Suprapubic skin (tissue), 3 donors: Measurements from ENCODE around the gene OR52E2.

Experiments
- POLR2A ChIP-seq, 2 donors: fragments of 450-650 bp; IDR thresholded peaks; one replicate each; pipeline ENCODE4 v1.6.1; 2017; ENCODE audit warnings: antibody characterized with exemption in 2 of 2, mild to moderate bottlenecking in 2 of 2, moderate library complexity in 2 of 2
- TF ChIP-seq, protein P1 (sequence below), 2 donors: fragments of 200-600 bp in 1 of 2; fragments of 450-650 bp in 1 of 2; sonication (generic) in 1 of 2; IDR thresholded peaks; one replicate each; pipeline ENCODE4 v1.5.1; 2016 to 2019; ENCODE audit warnings: antibody characterized with exemption in 2 of 2, mild to moderate bottlenecking in 1 of 2, moderate library complexity in 1 of 2

DNA sequence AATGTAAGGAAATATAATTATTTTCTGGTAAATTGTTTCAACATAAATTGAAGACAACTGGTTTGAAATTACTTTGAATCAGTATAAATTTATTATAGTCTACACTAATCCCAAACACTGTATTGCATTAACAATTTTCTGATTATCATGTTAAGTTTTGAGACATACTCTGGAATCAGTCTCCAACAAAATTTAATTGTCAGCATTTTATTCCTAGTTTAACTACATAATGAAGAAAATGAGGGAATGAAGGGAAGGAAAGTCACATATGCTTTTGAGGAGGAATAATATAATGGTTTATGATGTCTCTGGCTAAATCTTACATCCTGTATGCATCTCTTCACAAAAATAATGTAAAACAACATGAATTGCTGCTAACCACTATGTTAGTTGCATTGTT, 24.2 kb upstream of the OR52E2 start:
- TF ChIP-seq POLR2A (IDR thresholded peaks at IDR 0.05), result no peak
- TF ChIP-seq, protein P1, sequence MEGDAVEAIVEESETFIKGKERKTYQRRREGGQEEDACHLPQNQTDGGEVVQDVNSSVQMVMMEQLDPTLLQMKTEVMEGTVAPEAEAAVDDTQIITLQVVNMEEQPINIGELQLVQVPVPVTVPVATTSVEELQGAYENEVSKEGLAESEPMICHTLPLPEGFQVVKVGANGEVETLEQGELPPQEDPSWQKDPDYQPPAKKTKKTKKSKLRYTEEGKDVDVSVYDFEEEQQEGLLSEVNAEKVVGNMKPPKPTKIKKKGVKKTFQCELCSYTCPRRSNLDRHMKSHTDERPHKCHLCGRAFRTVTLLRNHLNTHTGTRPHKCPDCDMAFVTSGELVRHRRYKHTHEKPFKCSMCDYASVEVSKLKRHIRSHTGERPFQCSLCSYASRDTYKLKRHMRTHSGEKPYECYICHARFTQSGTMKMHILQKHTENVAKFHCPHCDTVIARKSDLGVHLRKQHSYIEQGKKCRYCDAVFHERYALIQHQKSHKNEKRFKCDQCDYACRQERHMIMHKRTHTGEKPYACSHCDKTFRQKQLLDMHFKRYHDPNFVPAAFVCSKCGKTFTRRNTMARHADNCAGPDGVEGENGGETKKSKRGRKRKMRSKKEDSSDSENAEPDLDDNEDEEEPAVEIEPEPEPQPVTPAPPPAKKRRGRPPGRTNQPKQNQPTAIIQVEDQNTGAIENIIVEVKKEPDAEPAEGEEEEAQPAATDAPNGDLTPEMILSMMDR (IDR thresholded peaks at IDR 0.05), result no peak
